HepG2 (cell line): ENCODE measurements around the gene KCNK7. TPM values are rescaled to one million over a fixed set of nuclear protein-coding genes. Genes with fewer than 3 reads are reported as not detected.

ENCODE experiments used
- CSRNP1 ChIP-seq: sonication (generic); formaldehyde crosslinking; IDR thresholded peaks from 2 replicates; pipeline ENCODE4 v1.8.1; 2023; ENCODE audit warnings: mild to moderate bottlenecking, missing genetic modification reagents
- EZH2 ChIP-seq: conservative IDR thresholded peaks from 2 replicates; pipeline ENCODE4 v1.6.1; 2012; ENCODE audit warnings: mild to moderate bottlenecking, low read depth, low read length, moderate library complexity
- GTF2F1 ChIP-seq: fragments of 150-350 bp; IDR thresholded peaks from 2 replicates; pipeline ENCODE4 v1.6.1; 2014; ENCODE audit warnings: low read length
- GTF3A ChIP-seq: sonication (generic); formaldehyde crosslinking; conservative IDR thresholded peaks from 2 replicates; pipeline ENCODE4 v1.4.0; 2020; ENCODE audit warnings: mild to moderate bottlenecking, missing genetic modification reagents
- HNF4A ChIP-seq: sonication (generic); formaldehyde crosslinking; IDR thresholded peaks from 2 replicates; pipeline ENCODE4 v1.4.0; 2020; ENCODE audit warnings: missing genetic modification reagents
- HNRNPL ChIP-seq: fragments of 200-400 bp; formaldehyde crosslinking; IDR thresholded peaks from 2 replicates; pipeline ENCODE4 v1.6.1; 2017; ENCODE audit warnings: mild to moderate bottlenecking, low read depth, low read length
- KLF11 ChIP-seq: IDR thresholded peaks from 2 replicates; pipeline ENCODE4 v1.6.1; 2016; ENCODE audit warnings: missing compliant biosample characterization
- MBNL3 ChIP-seq: fragments of 250-450 bp; sonication (Bioruptor Pico); conservative IDR thresholded peaks from 2 replicates; pipeline ENCODE4 v1.8.0; 2022; ENCODE audit warnings: mild to moderate bottlenecking, inconsistent platforms
- RAD21 ChIP-seq: fragments of 450-650 bp; formaldehyde crosslinking; IDR thresholded peaks from 2 replicates; pipeline ENCODE4 v1.5.0; 2020; ENCODE audit warnings: mild to moderate bottlenecking
- ZFX ChIP-seq: sonication (generic); formaldehyde crosslinking; IDR thresholded peaks from 2 replicates; pipeline ENCODE4 v1.4.0; 2020; ENCODE audit warnings: mild to moderate bottlenecking, low read depth, missing genetic modification reagents, moderate library complexity
- ZNF280D ChIP-seq: sonication (generic); formaldehyde crosslinking; IDR thresholded peaks from 2 replicates; pipeline ENCODE4 v1.5.1; 2020; ENCODE audit warnings: mild to moderate bottlenecking, missing genetic modification reagents
- ZNF335 ChIP-seq: sonication (generic); formaldehyde crosslinking; IDR thresholded peaks from 2 replicates; pipeline ENCODE4 v1.4.0; 2020; ENCODE audit warnings: missing genetic modification reagents
- ZNF572 ChIP-seq: sonication (generic); formaldehyde crosslinking; IDR thresholded peaks from 2 replicates; pipeline ENCODE4 v1.5.1; 2020; ENCODE audit warnings: mild to moderate bottlenecking, missing genetic modification reagents
- ZNF576 ChIP-seq: sonication (generic); formaldehyde crosslinking; IDR thresholded peaks from 2 replicates; pipeline ENCODE4 v1.4.0; 2020; ENCODE audit warnings: mild to moderate bottlenecking, missing genetic modification reagents
- ZNF605 ChIP-seq: sonication (generic); formaldehyde crosslinking; IDR thresholded peaks from 2 replicates; pipeline ENCODE4 v1.8.0; 2022; ENCODE audit warnings: mild to moderate bottlenecking, missing genetic modification reagents
- ZNF687 ChIP-seq: sonication (generic); formaldehyde crosslinking; IDR thresholded peaks from 2 replicates; pipeline ENCODE4 v1.5.1; 2020; ENCODE audit warnings: mild to moderate bottlenecking, missing genetic modification reagents, moderate library complexity
- polyA plus RNA-seq, 8 experiments: library from polyadenylated mRNA; depleted of rRNA in 3 of 8; stranded (reverse) in 7 of 8; unstranded in 1 of 8; fragments of >200 nt; fragmentation: Illumina TruSeq in 4 of 8; extraction: Trizol in 4 of 8; gene quantifications; 2 replicates each; pipeline versions ENCODE4 v1.2.1 to v1.2.3, GENCODE V29; 2011 to 2016; ENCODE audit warnings: low read depth in 4 of 8, missing spikeins in 1 of 8, mixed read lengths in 1 of 8; ENCODE audit not compliant: insufficient read depth in 1 of 8
- total RNA-seq, 5 experiments: library from RNA; depleted of rRNA; stranded (reverse); fragments of >200 nt; fragmentation: Illumina TruSeq; extraction: Trizol; gene quantifications; 2 replicates each; pipeline ENCODE4 v1.2.3, GENCODE V29; 2016; ENCODE audit warnings: low read depth in 1 of 5

Gene KCNK7
- total and polyA plus RNA-seq, 2 of the 13 experiments (the other 11 are each of a cell fraction or from before 2014, with no cell fraction given) = 0.11 TPM; not detected in 1

DNA sequence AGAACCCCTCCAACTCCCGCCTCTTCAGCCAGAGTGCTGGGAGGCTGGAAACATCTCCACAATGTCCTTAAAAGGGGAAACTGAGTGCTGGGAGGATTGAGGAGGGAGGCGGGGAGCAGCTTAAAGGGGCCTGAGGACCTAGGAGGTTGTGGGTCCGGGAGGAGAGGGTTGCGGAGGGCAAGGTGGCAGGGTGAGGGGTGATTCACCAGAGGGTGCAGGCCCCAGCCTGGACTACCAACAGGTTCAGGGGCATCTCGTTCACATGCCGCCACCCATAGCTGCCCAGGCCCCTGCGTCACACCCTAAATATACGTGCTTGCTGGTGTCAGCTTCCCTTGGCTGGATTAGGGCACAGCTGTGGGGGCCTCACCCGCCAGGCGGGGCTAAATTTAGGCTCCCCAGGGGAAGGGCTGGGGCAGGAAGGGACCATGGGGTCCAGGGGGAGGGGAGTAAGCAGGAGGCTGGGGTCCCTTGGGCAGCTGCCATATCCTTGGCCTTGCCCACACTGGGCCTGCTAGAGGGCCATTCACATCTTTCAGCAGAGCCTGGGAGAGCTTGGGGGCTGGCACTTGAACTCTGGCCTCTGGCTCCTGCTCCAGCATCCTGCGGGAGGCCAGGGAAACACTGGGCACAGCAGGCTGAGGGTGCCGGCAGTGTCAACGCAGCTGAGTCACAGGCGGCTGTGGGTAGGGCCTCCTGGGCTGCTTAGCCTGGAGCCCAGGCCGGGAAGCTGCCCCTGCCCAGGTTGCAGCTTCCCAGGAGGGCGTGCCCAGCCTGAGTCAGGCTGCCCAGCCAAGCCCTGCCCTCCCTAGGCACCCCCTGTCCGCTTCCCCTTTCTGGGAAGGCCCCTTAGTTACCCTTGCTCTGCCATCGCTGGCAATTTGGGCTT, 18.5 kb downstream of the KCNK7 start (continued):
- TF ChIP-seq ZNF280D = no peak
- TF ChIP-seq KLF11 (CRISPR knock-in tag) = no peak
- no peak for TF ChIP-seq RAD21
- TF ChIP-seq ZNF605 = 0 out of 2 replicates have a peak, but pooled peaks have one; percentile 5
- TF ChIP-seq ZNF576 (CRISPR knock-in tag) = no peak
- peak; percentile 51 for TF ChIP-seq HNF4A (CRISPR knock-in tag)
- TF ChIP-seq ZNF687 (CRISPR knock-in tag) = peak; percentile 82
- TF ChIP-seq HNRNPL = peak; percentile 99
- no peak for TF ChIP-seq GTF3A
- no peak for TF ChIP-seq EZH2
- 0 out of 2 replicates have a peak, but pooled peaks have one; percentile 33 for TF ChIP-seq ZNF572 (CRISPR knock-in tag)
- TF ChIP-seq CSRNP1 (CRISPR knock-in tag) = no peak
- peak; percentile 40; the same call in 1 of the 2 replicates for TF ChIP-seq ZFX
- TF ChIP-seq ZNF335 (CRISPR knock-in tag) = no peak
- TF ChIP-seq GTF2F1 = no peak
- no peak for TF ChIP-seq MBNL3 (CRISPR knock-in tag)
